Measurements from ENCODE around the gene GALNT16.
"Not testable (repeated sequence)": the region's sequence is repeated elsewhere in the genome, so short reads cannot be mapped to it uniquely, and the experiment has no call there.

Gene GALNT16

DNA sequence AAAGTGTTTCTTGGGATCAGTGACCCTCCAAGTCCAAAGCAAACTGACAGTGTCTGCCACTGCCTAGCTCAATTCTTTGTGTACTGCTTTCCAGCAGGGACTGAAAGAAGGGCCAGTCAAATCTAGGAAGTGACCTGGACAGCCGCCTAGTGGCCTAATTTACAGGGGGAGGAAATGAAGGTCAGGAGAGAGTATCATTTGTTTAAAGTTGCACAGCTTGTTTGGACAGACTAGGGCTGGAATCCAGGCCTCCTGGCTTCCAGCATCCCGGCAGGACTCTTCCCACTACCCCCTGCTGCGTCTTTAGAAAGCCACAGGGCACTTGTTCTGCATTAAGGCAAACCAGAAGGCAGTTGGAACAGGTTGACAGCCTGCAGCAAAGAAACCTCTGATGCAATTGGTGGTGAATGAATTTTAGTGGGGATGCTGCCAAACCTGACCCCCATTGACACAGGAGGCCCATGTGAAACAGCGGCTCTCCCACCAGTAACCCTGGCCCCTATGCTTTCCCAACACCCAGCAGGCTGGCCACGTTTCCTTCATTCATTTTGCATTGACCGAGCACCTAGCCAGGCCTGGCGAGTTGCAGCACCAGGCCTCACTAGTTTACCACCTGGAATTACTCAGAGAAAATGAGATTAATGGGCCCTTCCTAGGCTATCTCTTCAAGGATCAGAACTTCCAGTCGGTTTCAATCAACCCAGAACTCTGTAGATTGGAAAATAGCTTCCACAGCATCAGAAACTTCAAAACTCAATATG lies 28.2 kb downstream of the GALNT16 start:
- no peak for FAIRE-seq

DNA sequence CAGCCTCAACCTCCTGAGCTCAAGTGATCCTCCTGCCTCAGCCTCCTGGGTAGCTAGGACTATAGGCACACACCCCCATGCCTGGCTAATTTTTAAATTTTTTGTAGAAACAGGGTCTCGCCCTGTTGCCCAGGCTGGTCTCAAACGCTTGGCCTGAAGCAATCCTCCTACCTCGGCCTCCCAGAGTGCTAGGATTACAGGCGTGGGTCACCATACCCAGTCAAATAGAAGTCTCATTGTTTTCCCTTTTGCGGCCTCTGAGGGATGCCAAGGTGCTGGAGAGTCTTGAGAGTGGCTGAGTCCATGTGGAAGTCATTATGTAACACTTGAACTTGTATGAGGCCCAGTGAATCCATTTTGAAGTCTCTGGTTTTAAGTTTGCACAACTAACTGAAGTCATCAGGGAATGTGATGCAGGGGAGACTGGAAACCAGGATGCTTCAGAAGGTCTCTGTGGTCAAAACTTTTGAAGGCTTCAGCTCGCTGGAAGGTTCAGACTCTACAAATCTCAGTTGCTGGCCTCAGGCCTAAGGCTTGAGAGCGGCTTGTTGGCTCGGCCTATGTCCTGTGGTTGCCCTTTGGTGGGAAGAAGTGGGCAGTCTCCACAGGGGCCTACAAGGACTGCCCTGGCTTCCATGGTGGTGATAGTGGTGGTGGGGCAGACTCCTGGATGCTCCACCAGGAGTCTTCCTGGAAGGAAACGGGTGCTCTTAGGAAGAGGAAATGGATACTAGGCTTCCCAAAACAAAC lies 29.2 kb downstream of the GALNT16 start:
- no peak for FAIRE-seq

- FAIRE-seq = no peak
Observed at GRCh38 chr14:69289811-69290520, 30.0 kb downstream of the GALNT16 start.

DNA sequence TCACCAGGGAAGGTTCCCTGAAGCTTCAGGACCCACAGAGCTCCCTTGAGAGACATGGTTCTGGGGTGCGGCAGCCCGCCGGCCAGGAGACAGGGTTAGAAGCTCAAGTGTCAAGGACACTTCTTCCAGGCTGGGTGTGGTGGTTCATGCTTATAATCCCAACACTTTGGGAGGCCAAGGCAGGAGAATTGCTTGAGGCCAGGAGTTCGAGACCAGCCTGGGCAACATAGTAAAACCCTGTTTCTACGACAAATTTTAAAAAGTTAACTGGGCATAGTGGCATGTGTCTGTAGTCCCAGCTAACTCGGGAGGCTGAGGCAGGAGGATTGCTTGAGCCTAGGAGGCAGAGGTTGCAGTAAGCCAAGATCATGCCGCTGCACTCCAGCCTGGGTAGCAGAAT lies 30.9 kb downstream of the GALNT16 start:
- FAIRE-seq = not testable (repeated sequence)

- no peak for FAIRE-seq
Observed at GRCh38 chr14:69291396-69291795, 31.4 kb downstream of the GALNT16 start.

GRCh38 chr14:69291891-69292561 lies 32.1 kb downstream of the GALNT16 start:
- FAIRE-seq = no peak

DNA sequence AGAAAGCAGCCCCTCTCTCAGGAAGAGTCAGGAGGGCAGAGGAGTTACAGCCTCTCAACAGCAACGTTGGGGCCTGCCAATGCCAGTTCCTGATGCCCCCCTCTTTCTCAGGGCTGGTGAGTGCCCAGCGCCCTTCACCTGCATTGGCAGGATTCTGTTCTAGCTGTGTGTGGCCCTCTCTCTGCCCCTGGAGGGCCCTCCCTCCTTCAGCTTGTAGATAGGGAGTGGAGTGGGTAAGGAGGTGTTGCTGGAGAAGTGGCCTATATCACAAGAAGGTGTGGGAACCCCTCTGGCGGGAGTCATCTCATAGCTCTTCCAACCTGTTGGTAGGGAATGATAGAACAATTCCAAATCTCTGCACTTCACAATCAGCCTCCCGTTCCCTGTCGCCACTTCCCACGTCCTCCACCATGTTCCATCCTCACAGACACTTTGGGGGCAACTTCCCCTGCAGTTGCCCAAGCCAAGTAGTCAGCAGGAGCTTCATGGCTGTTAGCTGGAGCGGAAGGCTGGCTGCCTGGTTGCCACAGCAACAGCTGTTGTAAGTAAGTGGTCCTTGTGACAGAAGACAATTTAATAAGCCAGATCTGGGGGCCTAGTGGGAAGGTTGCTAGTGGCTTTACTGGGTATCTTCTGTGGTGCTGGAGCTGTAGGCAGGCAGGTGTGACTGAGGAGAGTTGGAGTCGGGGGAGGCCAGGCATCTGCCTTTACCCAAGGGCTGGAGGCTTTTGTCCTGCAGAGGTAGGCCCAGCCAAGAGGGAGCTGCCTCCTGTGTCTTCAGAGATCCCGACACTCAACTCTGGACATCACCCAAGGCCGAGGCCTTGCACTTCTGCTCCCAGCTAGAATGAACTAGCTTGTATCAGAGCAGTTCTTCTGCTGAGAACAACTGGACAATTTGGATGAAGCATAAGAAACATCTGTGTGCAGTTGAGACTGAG lies 38.4 kb downstream of the GALNT16 start:
- no peak for FAIRE-seq

GRCh38 chr14:69299286-69300035 lies 39.5 kb downstream of the GALNT16 start:
- FAIRE-seq = no peak

- no peak for FAIRE-seq
Observed at GRCh38 chr14:69300601-69301221, 40.8 kb downstream of the GALNT16 start.

DNA sequence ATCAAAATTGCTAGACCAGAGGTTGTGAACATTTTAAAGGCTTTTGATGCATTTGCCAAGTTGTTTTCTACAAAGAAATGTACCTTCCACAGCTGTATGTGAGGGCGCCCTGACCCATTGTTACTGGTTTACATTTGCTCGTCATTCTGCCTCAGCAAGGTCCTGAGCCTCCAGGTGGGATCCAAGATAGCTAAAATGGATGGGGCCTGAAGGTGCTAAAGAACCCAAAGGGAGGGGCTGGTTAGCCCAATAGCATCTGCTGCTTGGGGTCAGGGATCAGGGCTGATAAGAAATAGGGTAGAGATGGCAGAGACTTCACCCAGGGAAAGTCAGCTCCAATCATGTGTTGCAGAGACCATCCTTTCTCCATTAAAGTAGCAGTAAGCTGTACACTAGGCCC lies 43.1 kb downstream of the GALNT16 start:
- FAIRE-seq = no peak

- no peak for FAIRE-seq
Observed at GRCh38 chr14:69312608-69313007, 52.6 kb downstream of the GALNT16 start.

- no peak for FAIRE-seq
Observed at GRCh38 chr14:69313176-69313575, 53.2 kb downstream of the GALNT16 start.

DNA sequence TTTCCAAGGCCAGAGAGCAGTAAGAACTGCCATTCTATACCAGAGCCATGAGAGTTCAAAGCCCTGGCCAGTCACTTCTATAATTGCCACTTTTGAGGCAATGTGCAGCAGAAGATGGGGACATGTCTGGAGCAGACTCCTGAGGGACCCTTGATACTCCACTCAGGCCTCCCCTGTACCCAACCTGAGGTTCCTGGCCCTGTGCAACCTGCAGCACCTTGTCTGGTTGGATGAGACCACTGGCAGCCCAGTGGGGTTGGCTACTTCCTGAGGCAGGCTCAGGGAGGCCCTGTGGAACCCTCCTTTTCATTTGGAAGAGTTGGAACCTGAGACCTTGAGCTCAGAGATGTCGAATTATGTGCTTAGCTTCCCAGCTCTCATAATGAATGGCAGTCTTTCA lies 54.4 kb downstream of the GALNT16 start:
- FAIRE-seq = no peak

DNA sequence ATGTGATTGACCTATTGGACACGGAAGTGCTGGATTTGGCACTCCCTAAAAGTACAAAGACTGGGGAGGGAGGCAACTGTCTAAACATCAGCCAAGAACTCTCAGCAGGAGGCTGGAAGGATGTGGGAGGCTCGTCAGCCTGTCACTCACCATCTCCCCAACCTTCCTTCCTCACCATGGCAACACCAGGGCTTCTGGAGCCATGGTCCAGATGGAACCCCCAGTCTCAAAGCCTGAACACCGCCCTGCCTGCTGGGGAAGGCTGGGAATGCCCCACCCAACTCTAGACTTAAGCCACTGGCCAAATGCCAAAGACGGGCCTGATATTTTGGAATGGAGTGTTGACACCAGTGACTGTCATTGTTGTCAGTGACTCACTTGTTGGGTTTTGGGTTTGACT lies 55.3 kb downstream of the GALNT16 start:
- FAIRE-seq = no peak

DNA sequence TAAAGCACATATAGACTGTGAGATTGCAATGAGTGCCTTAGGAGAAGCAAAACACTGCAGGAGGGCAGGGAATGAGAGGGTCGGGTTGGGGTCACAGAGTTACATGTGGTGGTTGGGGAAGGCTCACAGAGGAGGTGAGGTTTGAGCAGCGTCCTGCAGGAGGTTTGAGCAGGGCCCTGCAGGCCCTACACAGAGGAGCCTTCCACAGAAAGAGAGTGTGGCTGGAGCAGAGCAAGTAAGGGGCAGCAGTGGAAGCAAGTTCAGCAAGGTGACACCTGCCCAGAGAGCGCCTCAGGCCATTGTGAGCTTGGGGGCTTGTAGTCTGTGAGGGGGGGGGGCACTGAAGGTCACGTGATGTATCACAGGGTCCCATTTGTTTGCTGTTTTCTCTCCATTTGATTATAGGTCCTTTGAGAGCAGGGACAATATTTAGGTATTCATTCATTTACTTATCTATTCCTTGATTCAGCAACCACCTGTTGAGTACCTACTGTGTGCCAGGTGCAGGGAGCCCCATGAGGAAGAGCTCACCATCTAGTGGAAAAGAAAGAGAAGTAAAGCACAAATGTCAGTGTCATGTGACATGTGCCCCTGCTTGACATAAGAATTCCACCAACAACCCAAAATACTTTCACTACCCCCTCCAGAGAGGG lies 56.6 kb downstream of the GALNT16 start:
- no peak for FAIRE-seq

DNA sequence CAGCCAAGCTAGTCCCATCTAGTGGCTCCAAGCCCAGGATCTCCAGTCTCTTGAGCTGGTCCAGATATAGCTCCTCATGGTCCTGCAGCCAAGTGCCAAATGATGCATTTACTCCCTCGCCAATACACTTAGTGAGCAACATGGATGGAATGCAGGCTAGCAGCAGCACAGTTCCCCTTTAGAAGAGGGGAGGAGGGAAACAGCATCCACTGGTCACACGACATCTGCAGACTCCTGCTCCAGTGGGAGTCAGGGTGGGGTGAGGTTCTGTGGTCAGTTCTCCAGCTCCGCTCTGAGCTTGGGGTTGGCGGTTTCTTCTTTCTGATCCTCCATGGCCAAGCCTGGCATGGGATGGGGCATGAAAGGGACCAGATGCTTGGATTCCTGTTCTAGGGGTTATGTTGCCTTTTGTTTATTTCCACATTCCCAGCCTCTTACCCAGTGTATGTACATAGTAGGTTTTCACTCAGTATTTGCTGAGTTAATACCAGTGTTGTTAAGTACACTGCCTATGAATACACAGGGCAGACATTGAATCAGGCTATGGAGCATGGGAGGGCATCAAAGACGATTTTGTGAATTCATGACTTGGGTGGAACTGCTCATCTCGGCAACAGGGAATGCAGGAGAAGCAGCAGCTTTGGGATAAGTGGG lies 57.3 kb downstream of the GALNT16 start:
- no peak for FAIRE-seq

DNA sequence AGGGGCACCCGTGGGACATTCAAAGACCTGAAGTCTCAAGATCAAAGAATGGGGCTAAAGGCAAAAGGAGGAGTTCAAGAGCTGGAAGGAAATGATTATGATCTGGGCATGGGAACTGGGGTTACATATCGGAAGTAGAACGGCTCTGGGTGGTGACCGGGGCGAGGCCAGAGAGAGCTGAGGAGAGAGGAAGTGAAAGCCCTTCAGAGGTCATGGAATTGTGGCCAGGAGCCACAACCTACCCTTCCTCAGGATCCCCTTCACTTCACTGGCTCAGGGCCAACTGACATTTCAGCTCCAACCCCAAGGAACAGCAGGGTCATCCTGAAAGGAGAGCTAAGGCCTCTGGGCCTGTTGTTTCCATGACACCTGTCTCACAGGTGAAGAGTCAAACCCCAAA lies 57.8 kb downstream of the GALNT16 start:
- no peak for FAIRE-seq

GRCh38 chr14:69318241-69318640 lies 58.3 kb downstream of the GALNT16 start:
- FAIRE-seq = no peak

GRCh38 chr14:69318901-69319475 lies 59.0 kb downstream of the GALNT16 start:
- no peak for FAIRE-seq
